Activated naive CD4-positive, alpha-beta T cell treated with anti-CD3 and anti-CD28 coated beads, Interleukin-2, amount 10 ng/mL, durations not matched to agents 5 hours and 36 hours (primary cell): ENCODE results near the gene ABCC8. TPM values are rescaled to one million over a fixed set of nuclear protein-coding genes. Genes with fewer than 3 reads are reported as not detected.

Source experiments
- total RNA-seq, 2 experiments: library from RNA; stranded (reverse); gene quantifications; one replicate each; pipeline ENCODE4 v1.2.3, GENCODE V29; 2021

Gene ABCC8
- total RNA-seq, result under 1 TPM in 1 of 2 experiments, not detected in 1; 0.18 TPM

GRCh38 chr11:17476317-17477083, at the start of gene ABCC8:
TSS of gene ABCC8 (minus strand) at chr11:17476845. CDS start at chr11:17476776, 69 bp downstream.

DNA sequence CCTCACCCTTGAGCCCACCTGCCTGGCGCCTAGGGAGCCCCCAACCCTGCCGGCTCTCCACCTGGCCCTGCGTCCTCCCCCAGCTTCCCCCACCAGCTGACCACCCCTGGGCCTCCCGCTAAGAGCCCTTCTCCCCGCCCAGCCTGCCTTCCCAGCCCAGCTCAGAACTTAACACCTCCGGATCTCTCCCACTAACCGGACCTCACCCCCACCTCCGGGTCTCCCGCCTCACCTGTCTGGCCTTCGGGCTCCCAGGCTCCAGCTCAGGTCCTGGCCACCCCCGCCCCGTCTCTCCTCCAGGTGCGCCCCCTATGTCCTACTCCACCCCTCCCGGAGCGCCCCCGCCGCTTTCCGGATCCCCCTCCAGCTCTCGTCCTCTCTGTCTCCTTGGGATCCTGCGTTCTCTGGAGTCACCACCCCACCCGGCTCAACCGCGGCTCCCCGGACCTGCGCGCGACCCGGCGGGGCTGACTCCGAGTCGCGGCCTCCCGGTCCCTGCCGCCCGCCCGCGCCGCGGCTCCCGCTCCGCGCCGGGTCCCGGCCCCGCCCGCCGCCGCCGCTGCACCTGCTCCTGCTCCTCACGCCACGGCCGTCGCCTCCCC, 87.9 kb downstream of the ABCC8 start, which contains the start of gene KCNJ11:
Gene KCNJ11, minus strand, starts transcription at position 51 of the 602 bp plus-strand sequence. CDS start 568 bp downstream, outside the sequence.

DNA sequence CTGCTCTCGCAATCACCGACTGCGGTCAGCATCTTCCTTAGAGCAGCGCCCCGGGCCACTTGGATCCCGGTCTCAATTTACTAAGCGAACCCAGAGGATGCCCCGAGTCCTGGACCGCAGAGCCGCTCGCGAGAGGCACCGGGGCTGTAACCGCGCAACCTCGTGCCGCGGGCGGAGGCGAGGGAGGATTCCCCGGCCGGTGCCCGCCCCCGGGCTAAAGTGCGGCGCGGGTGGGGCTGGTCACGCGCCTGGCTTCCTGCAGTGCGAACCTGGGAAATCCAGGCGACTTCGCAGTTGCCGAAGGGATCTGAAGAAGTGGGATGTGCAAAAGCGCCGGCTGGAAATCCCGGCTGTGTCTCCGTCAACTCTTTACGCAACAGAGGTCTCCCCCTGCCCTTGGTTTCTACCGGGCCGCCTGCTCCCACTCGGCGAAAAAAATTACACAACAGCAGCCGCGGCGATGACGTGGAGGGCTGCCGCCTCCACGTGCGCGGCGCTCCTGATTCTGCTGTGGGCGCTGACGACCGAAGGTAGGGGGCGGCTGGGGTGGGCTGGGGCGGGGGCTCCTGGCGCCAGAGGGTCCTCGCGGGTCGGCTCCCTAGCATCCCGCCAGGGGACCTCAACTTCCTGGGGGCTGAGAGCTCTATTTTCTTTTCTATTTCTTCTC, 125.0 kb downstream of the ABCC8 start, which contains the start of gene NCR3LG1:
Gene NCR3LG1, plus strand, starts transcription at position 291 of the 667 bp plus-strand sequence. Its CDS starts 170 bp downstream, at position 461.

Other genes with a start within 250 kb of the ABCC8 start
- 100 to 1,000 TPM; 135 to 137 TPM for gene NUCB2, start 200.1 kb downstream of the ABCC8 start, total RNA-seq
- under 1 TPM; 0.48 to 0.66 TPM for gene NCR3LG1, start 125.0 kb downstream of the ABCC8 start, total RNA-seq
- gene KCNJ11, start 88.2 kb downstream of the ABCC8 start, total RNA-seq, result under 1 TPM; 0.77 to 0.91 TPM
- gene USH1C, start 67.6 kb upstream of the ABCC8 start, total RNA-seq, result not detected
- gene OTOG, start 70.4 kb upstream of the ABCC8 start, total RNA-seq, result not detected
- gene MYOD1, start 242.7 kb upstream of the ABCC8 start, total RNA-seq, result not detected